Germinal center (tissue), 1 donor: ENCODE data around the gene TP53.
A peak's percentile ranks its signal among the peaks of the same experiment; 100 is the strongest.
"Not testable (repeated sequence)": the region's sequence is repeated elsewhere in the genome, so short reads cannot be mapped to it uniquely, and the experiment has no call there.

Experiments
- DNase-seq: peaks from one replicate; pipeline ENCODE4 v3.0.0; 2012; ENCODE audit warnings: mixed read lengths, low spot score

Gene TP53

GRCh38 chr17:7673239-7673638 is 14.1 kb downstream of the TP53 start:
- DNase-seq, result peak; percentile 45

- DNase-seq, result no peak
Measured at GRCh38 chr17:7668482-7668881, 18.8 kb downstream of the TP53 start.

- DNase-seq, result no peak
Measured at GRCh38 chr17:7667656-7668406, 19.5 kb downstream of the TP53 start.

GRCh38 chr17:7656958-7657609 is 30.2 kb downstream of the TP53 start:
- DNase-seq, result no peak

- no peak for DNase-seq
Measured at GRCh38 chr17:7655541-7655840, 31.8 kb downstream of the TP53 start.

GRCh38 chr17:7654832-7655540 is 32.3 kb downstream of the TP53 start:
- no peak for DNase-seq

GRCh38 chr17:7652388-7653356 is 34.6 kb downstream of the TP53 start:
- no peak for DNase-seq

- no peak for DNase-seq
Measured at GRCh38 chr17:7651665-7652387, 35.5 kb downstream of the TP53 start.

GRCh38 chr17:7651097-7651664 is 36.1 kb downstream of the TP53 start:
- DNase-seq, result no peak

GRCh38 chr17:7650509-7651096 is 36.7 kb downstream of the TP53 start, which contains the start of gene ATP1B2:
TSS of gene ATP1B2 (plus strand) at chr17:7650926. CDS start at chr17:7651519, 593 bp downstream.
- peak; percentile 94 for DNase-seq

GRCh38 chr17:7647018-7647417 is 40.3 kb downstream of the TP53 start:
- DNase-seq, result no peak

GRCh38 chr17:7646457-7646856 is 40.8 kb downstream of the TP53 start:
- DNase-seq, result peak; percentile 0

GRCh38 chr17:7644775-7645174 is 42.5 kb downstream of the TP53 start:
- peak; percentile 42 for DNase-seq

GRCh38 chr17:7641635-7642034 is 45.7 kb downstream of the TP53 start:
- not testable (repeated sequence) for DNase-seq

- DNase-seq, result no peak
Measured at GRCh38 chr17:7640783-7641182, 46.5 kb downstream of the TP53 start.

- DNase-seq, result no peak
Measured at GRCh38 chr17:7636163-7636562, 51.1 kb downstream of the TP53 start.

- no peak for DNase-seq
Measured at GRCh38 chr17:7634384-7634783, 52.9 kb downstream of the TP53 start.

GRCh38 chr17:7633093-7633492 is 54.2 kb downstream of the TP53 start:
- DNase-seq, result no peak

GRCh38 chr17:7632492-7632894 is 54.8 kb downstream of the TP53 start:
- peak; percentile 55 for DNase-seq
